Activated CD4-positive, alpha-beta T cell treated with anti-CD3 and anti-CD28 coated beads, Interleukin-2, amount 50 U/mL, for 24 hours (primary cell): ENCODE data around the gene EPN3.

Source experiments
- DNase-seq, 2 donors: peaks; one replicate each; pipeline ENCODE4 v3.0.0-alpha.2; 2020; ENCODE audit warnings: low read depth in 1 of 2, low spot score in 1 of 2

EPN3 gene

DNA sequence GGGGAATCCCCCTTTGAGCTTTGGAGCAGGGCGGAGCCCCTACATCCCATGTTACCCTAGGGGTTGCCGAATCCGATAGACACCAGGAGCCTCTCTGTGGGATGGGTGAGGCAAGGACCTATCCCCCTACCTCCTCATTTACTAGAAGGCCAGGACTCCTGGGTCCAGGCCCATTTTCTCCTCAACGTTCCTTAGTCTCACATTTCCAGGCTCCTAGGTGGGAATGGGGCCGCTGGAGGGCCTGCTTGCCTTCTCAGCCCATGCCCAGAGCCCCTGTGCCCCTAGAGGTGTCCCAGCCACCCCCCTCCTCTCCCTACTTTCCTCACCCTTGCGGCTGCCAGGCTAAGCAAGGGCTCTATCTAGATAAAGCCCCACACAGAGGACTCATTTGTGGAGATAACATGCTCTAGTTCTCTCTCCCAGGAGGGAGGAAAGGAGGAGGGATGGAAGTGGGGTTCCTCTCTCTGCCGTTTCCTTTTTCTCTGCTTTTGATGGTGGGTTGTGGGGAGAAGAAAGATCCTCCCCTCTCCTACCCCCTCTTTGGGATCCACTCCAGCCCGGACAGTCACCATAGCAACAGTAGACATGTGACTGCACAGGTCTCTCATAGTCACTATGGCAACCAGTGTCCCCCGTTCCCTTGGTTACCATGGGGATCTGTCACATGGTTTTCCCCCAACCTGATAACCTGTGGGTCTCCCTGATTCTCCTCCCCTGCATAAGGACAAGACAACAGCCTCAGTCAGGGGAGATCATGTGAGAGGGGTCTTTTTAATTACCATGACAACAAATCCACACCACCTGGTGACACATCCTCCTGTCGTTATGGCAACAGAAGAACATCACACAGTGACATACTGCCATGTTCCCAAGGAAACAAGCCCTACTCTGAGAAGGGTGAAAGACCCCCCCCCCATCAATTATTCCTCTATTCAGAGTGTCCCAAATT is 33.1 kb downstream of the EPN3 start:
- DNase-seq: no peak

DNA sequence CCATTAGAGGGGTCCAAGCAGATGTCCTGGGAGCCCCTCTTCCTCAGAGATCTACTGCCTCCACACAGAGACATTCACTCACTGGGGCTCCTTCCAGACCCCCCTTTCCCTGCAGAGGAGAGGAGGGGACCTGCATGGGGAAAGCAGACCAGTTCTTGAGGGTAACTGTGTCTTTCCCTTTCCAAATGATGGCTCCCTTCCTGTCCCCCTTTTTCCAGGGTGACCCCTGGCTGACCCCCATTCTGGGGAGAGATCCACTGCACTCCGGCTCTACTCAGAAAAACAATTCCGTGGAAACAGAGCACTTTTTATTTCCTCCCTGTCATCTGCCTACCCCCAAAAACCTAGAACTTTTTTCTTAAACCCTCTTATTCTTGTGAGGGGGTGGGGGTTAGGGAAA is 34.4 kb downstream of the EPN3 start:
- DNase-seq: no peak

DNA sequence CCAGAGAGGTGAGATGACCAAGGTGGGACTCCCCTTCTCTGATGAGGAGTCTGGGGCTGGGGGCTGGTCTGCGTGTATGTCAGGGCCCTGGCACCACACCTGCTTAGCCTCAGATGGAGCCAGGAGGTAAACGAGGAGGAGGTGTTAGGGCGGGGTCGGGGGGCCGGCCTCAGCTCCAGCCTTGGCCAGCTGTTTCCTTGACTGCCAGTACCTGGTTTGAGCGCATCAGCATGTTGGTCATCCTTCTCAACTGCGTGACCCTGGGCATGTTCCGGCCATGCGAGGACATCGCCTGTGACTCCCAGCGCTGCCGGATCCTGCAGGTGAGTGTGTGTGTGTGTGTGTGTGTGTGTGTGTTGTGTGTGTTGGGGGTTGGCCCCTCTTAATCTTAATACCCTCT is 36.1 kb downstream of the EPN3 start:
- DNase-seq: no peak

DNA sequence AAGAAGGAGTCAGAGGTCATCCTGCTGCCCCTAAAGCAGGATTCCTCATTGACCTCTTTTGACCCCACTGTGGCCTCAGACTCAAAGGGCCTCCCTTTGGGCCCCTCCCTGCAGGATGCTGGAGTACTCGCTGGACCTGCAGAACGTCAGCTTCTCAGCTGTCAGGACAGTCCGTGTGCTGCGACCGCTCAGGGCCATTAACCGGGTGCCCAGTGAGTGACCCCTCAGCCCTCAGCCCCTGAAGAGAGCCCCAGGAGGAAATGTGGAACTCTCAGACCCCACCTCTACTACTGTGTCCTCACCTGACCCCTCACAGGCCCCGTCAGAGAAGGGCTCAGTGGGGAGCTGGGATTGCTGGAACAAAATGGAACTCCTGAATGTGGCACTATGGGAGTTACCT is 37.1 kb downstream of the EPN3 start:
- DNase-seq: no peak

DNA sequence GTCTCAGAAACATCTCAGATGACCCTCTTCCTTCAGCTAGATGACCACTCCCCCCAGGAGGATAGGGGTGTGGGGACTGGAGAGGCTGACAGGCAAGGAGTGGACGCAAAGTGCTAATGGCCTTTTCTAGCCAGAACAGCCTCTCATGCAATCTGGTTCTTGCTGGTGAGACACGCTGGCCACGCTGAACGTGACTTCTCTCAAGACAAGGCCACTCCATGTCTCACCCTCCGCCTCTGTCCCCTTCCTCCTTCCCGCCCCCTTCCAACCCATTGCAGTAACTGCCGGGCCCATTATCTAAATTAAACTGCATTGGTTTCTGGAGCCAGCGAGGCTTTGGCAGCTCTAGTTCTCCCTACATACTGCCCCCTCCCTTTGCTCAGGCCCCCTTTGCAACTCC is 37.5 kb downstream of the EPN3 start:
- DNase-seq: no peak

DNA sequence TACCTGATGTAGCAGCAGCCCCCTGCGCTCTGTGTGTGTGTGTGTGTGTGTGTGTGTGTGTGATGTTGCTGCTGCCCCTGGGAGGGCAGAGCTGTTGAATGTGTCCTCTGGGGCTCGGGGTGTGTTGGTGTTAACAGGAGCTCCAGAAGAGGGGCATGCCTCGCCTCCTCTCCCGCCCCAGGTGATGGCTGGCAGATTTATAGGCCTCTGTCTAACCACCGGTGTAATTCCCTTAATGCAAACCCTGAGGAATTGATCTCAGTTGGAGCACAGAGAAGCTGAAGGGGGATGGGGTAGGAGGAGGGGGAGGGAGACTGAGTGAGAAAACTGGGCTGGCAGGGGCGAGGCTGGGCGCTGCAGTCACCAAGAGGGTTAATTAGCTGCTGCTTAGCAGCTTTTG is 38.0 kb downstream of the EPN3 start:
- no peak for DNase-seq

DNA sequence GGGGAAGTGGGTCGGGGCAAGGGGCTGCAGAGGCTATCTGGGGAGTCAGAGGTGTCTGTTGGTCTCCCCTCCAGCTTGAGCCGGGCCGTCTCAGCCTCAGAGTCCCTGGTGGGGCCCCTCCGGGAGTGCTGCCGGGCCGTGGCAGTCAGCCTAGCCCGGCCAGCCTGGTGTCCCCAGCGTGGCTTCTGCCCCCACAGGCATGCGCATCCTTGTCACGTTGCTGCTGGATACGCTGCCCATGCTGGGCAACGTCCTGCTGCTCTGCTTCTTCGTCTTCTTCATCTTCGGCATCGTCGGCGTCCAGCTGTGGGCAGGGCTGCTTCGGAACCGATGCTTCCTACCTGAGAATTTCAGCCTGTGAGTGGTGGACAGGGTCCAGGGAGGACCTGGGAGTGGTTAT is 39.1 kb downstream of the EPN3 start:
- DNase-seq: no peak

DNA sequence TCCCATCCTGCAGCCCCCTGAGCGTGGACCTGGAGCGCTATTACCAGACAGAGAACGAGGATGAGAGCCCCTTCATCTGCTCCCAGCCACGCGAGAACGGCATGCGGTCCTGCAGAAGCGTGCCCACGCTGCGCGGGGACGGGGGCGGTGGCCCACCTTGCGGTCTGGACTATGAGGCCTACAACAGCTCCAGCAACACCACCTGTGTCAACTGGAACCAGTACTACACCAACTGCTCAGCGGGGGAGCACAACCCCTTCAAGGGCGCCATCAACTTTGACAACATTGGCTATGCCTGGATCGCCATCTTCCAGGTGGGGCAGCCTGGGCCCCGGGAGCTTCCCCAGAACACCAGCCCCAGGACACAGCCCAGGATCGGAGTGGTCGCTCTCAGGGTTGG is 40.0 kb downstream of the EPN3 start:
- no peak for DNase-seq

DNA sequence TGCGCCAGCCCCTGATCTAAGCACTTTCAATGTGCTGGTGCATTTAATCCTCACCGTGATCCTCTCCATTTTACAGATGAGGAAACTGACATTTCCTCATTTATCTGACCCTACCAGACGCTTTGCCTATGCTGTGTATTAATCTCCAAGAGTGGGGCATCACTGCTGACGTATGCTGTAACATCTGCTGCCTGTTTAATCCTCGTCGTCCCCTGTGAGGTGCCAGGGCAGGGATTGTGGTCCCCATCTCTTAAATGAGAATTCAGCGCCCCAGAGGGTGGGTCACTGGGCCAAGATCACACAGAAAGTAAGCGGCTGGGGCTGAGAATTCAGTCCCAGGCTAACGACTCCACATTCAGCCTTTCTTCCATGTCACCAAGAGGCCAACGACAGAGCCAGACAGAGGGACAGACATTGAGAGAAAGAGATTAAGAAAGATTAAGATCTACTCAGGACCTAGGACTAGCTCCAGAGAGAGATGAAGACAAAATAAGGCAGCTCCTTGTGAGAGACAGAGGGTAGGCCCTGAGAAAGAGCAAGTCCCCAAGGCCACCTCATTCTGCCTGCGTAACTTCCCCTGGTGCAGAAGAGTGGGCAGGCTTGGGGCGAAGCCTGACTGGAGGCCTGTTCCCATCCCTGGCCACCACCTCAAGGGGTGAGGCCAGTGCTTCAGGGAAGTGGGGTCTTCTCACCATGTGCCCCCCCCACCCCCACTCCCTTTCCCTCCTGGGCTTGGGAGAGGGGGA is 41.5 kb downstream of the EPN3 start:
- DNase-seq: no peak

DNA sequence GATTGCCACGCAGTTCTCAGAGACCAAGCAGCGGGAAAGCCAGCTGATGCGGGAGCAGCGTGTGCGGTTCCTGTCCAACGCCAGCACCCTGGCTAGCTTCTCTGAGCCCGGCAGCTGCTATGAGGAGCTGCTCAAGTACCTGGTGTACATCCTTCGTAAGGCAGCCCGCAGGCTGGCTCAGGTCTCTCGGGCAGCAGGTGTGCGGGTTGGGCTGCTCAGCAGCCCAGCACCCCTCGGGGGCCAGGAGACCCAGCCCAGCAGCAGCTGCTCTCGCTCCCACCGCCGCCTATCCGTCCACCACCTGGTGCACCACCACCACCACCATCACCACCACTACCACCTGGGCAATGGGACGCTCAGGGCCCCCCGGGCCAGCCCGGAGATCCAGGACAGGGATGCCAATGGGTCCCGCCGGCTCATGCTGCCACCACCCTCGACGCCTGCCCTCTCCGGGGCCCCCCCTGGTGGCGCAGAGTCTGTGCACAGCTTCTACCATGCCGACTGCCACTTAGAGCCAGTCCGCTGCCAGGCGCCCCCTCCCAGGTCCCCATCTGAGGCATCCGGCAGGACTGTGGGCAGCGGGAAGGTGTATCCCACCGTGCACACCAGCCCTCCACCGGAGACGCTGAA is 43.2 kb downstream of the EPN3 start:
- DNase-seq: no peak

DNA sequence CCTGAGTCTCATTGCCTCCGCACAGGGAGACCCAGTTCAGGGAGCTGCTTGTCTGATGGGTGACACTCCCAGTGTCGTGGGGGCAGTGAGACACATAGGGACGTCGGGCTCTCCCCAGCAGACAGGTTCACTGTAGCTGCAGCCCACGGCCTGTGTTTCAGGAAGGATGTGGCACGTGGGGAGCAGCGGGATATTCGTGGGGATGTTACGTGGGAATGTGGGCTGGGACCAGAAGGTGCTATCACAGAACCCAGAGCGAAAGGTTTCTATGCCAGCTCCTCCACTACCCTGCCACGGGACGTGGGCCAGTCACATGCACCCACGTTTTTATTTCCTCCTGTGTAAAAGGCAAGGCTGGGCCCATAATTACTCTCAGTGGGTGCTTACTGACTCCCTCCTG is 44.3 kb downstream of the EPN3 start:
- no peak for DNase-seq

DNA sequence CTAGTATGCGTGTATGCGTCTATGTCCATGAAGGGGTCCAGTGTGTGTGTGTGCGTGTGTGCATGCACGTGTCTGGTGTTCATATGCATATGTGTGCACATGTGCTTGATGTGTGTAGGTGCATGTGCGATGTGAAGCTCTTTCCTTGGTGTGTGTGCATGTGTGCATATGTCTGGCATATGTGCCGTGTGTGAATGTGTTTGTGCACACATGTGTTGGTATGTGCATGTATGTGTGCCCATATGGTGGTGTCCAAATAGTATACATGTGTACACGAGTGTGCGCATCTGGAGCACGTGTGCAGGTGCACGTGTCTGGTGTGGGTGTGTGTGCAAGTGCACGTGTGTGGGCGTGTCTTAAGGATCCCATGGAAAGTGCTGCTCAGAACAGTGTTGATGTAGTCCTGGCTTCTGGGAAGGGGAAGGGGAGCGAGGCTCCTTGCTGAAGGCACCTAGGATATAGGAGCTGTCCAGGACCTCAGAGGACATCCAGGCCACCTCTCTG is 45.0 kb downstream of the EPN3 start:
- no peak for DNase-seq

DNA sequence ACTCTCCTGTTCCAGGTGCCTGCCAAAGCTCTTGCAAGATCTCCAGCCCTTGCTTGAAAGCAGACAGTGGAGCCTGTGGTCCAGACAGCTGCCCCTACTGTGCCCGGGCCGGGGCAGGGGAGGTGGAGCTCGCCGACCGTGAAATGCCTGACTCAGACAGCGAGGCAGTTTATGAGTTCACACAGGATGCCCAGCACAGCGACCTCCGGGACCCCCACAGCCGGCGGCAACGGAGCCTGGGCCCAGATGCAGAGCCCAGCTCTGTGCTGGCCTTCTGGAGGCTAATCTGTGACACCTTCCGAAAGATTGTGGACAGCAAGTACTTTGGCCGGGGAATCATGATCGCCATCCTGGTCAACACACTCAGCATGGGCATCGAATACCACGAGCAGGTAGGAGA is 45.6 kb downstream of the EPN3 start:
- DNase-seq: no peak

DNA sequence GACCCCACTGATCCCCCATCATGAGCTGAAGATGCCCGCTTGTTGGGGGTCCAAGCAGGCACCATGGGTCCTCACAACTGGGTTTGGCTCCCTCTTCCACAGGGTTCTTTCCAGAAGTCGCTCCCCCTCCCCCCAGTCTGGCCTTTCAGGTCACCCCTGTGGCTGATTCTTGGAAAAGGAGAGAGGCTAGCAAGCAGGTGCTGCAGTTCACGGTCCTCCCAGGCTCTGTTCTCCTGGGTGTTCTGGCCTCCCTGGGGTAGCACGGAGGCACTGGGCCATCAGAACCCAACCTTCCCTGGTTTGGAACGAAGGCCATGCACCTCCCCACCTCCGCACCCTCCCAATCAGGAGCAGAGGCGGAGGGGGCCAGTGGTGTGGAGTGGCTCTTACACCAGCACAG is 46.9 kb downstream of the EPN3 start:
- no peak for DNase-seq

DNA sequence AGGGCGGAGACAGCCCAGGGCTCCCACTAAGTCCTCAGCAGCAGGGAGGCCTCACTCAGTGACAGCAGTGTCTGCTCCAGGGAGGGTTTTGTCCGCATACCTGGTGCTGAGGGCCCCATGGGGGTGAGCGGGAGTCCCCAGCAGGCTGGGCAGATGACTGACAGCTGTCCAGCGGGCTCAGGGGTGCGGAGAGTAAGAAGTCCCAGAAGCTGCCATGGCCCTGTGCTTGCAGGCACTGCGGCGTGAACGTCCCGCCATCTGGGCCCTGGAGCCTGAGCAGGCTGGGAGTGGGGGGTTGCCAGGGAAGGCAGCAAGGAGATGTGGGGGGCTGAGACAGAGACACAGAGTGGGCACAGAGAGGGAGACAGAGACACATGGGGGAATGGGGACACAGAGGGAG is 48.1 kb downstream of the EPN3 start:
- no peak for DNase-seq

DNA sequence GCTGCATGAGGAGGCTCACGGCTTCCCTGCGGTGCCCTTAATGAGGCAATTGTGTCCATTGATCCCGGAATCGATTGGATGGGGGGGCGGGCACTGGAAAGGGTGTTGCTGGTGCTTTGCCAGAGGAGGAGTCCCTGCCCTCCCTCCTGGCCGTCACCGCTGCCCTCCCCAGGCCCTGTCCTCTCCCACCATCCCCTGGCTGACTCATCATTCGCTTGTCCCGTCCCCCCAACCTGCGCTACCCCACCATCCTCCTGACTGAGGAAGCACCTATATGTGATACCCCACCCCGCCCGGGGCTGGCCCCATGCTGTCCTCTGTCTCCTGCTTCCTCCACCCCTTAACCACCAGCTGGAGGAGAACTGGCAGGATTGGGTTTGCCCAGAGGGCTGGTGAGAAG is 48.8 kb downstream of the EPN3 start:
- DNase-seq: no peak

DNA sequence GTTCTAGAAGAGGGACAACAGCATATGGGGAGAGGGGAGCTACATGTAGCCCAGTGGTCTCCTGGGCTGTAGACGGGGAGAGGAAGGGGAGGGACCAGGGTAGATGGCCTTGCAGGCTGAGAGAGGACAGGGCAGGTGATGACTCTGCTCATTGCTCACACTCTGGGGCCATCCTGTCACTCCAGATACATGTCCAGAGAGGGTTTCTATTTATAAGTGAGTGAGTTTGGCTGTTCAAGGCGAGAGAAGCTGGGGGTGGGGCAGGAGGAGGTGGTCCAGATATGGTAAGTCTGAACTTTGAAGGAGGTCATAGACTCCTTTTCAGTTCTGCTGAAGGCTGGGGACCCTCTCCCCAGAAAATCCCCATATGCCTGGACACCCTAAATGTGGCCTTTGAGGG is 50.2 kb downstream of the EPN3 start:
- DNase-seq: no peak

DNA sequence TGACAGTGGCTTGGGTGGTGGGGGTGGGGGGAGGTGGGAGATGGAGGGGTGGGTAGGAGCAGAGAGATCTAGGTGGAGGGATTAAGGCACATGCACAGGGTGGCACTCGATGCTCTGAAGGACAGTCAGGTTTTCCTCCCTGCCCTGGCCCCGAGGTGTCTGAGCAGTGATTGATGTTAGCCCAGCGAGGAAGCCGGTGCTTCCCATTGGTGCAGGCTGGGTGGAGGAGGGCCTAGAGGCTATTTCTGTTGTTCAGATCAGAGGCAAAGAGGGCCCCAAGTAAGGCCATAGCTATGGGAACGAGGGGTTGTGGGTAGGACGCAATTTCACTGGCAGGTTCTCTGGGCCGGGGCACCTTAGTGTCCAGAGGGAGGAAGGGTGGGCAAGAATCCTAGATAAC is 51.1 kb downstream of the EPN3 start:
- DNase-seq: no peak

DNA sequence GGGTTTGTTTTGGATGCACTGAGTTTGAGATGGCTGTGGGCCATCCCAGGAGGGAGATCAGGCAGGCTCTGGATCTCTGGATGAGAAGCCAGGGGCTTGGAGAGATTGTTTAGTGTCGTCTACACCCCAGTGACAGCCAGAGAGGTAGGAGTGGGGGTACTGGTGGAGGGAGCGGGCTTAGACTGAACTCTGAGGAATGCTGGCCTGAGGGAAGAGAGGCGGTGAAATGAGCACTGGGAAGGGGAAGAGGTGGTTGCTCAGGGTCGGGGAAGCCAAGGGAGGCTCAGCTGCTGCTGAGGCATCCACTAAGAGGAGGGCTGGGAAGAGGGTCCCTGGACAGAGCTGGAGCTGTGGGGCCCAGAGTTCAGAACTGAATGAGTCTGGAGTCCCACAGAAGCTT is 51.6 kb downstream of the EPN3 start:
- DNase-seq: no peak

DNA sequence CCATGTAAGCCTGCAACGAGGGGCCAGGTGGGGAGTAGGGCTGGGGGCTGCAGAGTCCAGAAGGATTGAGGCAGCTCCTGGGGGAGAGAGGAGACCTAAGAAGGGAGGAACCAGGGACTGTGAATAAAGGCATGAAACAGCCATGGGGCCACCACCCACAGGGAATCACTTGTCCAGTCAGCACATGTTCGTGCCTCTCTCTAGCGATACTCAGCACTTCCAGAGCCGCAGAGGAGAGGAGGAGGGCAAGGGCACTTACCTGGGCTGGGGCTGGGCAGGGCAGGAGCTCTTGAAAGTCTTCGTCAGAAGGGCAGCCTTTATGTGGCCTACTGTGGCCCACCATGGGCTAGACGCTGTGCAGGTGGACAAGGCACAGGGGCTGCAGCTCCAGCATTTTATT is 52.2 kb downstream of the EPN3 start:
- DNase-seq: no peak

DNA sequence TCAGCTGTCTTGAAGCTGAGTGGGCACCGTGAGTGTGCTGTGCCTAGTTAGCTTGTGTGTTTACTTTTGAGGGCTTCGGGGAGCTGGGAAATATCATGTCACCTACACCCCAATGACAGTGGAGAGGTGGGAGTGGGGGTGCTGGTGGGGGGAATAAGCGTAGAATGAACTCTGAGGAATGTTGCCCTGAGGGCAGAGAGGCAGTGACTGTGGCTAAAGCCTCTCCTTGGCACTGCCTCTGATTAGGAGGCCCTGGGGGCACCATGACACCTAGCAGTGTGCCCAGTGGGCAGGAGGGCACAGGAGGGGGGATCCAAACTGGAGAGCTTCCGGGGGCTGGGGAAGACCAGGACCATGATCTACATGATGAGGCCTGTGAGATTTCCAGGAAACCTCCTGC is 52.8 kb downstream of the EPN3 start:
- no peak for DNase-seq

DNA sequence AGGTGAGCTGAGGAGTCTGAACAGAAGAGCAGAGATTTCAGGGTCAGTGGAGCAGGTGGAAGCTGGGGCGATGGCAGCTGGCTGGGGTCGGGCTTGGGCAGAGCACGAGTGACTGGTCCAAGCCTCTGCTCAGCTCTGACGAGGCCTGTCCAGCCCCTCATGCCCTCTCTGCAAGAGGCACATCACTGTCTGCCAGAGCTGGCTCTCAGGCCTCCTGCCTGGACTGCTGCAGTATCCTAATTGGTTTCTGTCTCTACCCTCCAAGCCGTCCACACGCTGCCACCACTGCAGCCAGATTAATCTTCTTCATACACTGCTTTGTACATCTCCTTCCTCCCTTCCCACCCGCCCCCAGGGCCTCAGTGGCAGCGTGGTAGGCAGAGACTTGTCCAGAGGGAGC is 53.4 kb downstream of the EPN3 start:
- no peak for DNase-seq
